PC-3 (cell line): ENCODE measurements around the gene C1D. TPM values are rescaled to one million over a fixed set of nuclear protein-coding genes. Genes with fewer than 3 reads are reported as not detected.

Experiments
- ATAC-seq: fragments of 200-7000 bp; cut with Tn5 transposase; 2 replicates; pipeline ENCODE4 v1.9.1; 2020; ENCODE audit warnings: mild to moderate bottlenecking, moderate library complexity
- BruUV-seq: library from RNA; stranded (reverse); fragments of 400-500 nt; replicated peaks from 2 replicates; lab custom pipeline; 2021; lab: Mats Ljungman, UMichigan
- CTCF ChIA-PET: fragments of 300-600 bp; sonication (Branson Sonifier 250); formaldehyde crosslinking; loops from one replicate; lab custom pipeline; 2022; ENCODE audit warnings: antibody characterized with exemption; lab: Charles Lee
- POLR2A ChIA-PET: fragments of 300-600 bp; sonication (Branson Sonifier 250); formaldehyde crosslinking; loops from one replicate; lab custom pipeline; 2022; ENCODE audit warnings: antibody characterized with exemption; ENCODE audit not compliant: unreplicated experiment; lab: Charles Lee
- DNase-seq: peaks from one replicate; pipeline ENCODE4 v3.0.0-alpha.2; 2015
- H2AFZ ChIP-seq: fragments of 300-600 bp; sonication (generic); 2 replicates; pipeline ENCODE4 v1.6.0; 2016; ENCODE audit warnings: antibody characterized with exemption, low read length
- H3F3A ChIP-seq: fragments of 300-600 bp; sonication (generic); one replicate; pipeline ENCODE4 v1.6.0; 2017; ENCODE audit warnings: antibody characterized with exemption, low read length, control low read depth, mild to moderate bottlenecking; ENCODE audit not compliant: unreplicated experiment
- H3K27ac ChIP-seq: fragments of 300-600 bp; sonication (generic); 2 replicates; pipeline ENCODE4 v1.5.1; 2016; ENCODE audit warnings: mild to moderate bottlenecking, low read length
- H3K27me3 ChIP-seq: fragments of 300-600 bp; sonication (generic); 2 replicates; pipeline ENCODE4 v1.6.1; 2016; ENCODE audit warnings: low read length, mixed read lengths
- H3K36me3 ChIP-seq: fragments of 300-600 bp; sonication (generic); 2 replicates; pipeline ENCODE4 v1.6.1; 2016; ENCODE audit warnings: low read depth, mixed run types, low read length, mixed read lengths
- H3K4me1 ChIP-seq: fragments of 300-600 bp; sonication (generic); 2 replicates; pipeline ENCODE4 v1.5.1; 2016; ENCODE audit warnings: low read length; ENCODE audit not compliant: insufficient read depth
- H3K4me2 ChIP-seq: fragments of 300-600 bp; sonication (generic); 2 replicates; pipeline ENCODE4 v1.6.0; 2016; ENCODE audit warnings: low read length
- H3K4me3 ChIP-seq: fragments of 300-600 bp; sonication (generic); 2 replicates; pipeline ENCODE4 v1.5.1; 2016; ENCODE audit warnings: mild to moderate bottlenecking, low read length, mixed read lengths
- H3K79me2 ChIP-seq: fragments of 300-600 bp; sonication (generic); 2 replicates; pipeline ENCODE4 v1.6.1; 2017; ENCODE audit warnings: low read length, mixed read lengths
- H3K9ac ChIP-seq: fragments of 300-600 bp; sonication (generic); 2 replicates; pipeline ENCODE4 v1.6.0; 2016; ENCODE audit warnings: mild to moderate bottlenecking, low read length
- H3K9me2 ChIP-seq: fragments of 300-600 bp; sonication (generic); replicated peaks from 2 replicates; pipeline ENCODE4 v1.6.1; 2016; ENCODE audit warnings: mixed run types, low read length, mixed read lengths
- H3K9me3 ChIP-seq: fragments of 300-600 bp; sonication (generic); 2 replicates; pipeline ENCODE4 v1.6.1; 2016; ENCODE audit warnings: low read length, mixed read lengths
- H4K20me1 ChIP-seq: fragments of 300-600 bp; sonication (generic); 2 replicates; pipeline ENCODE4 v1.6.1; 2016; ENCODE audit warnings: low read length, mixed read lengths
- EZH2 ChIP-seq: fragments of 300-600 bp; sonication (generic); IDR thresholded peaks from one replicate; pipeline ENCODE4 v1.6.1; 2017; ENCODE audit warnings: antibody characterized with exemption, mild to moderate bottlenecking, low read length; ENCODE audit not compliant: unreplicated experiment
- EZH2phosphoT487 ChIP-seq: fragments of 300-600 bp; sonication (generic); IDR thresholded peaks from 2 replicates; pipeline ENCODE4 v1.6.1; 2018; ENCODE audit warnings: mild to moderate bottlenecking, antibody characterized with exemption, low read length, borderline replicate concordance
- intact Hi-C: fragments of 100-400 bp; cut with micrococcal nuclease; formaldehyde crosslinking; loops from 2 replicates; pipeline ENCODE4 v1.9.0; 2023
- total RNA-seq: library from RNA; depleted of rRNA; stranded (reverse); fragments of >200 nt; gene quantifications from 2 replicates; pipeline ENCODE4 v1.2.3, GENCODE V29; 2014
- TF ChIP-seq, protein P1 (sequence below): fragments of 300-600 bp; sonication (generic); conservative IDR thresholded peaks from 2 replicates; pipeline ENCODE4 v1.5.1; 2017; ENCODE audit warnings: antibody characterized with exemption, low read depth, mild to moderate bottlenecking, low read length

Gene C1D
- total RNA-seq, 1 experiment from 2014 or later, result 19.1 TPM

DNA sequence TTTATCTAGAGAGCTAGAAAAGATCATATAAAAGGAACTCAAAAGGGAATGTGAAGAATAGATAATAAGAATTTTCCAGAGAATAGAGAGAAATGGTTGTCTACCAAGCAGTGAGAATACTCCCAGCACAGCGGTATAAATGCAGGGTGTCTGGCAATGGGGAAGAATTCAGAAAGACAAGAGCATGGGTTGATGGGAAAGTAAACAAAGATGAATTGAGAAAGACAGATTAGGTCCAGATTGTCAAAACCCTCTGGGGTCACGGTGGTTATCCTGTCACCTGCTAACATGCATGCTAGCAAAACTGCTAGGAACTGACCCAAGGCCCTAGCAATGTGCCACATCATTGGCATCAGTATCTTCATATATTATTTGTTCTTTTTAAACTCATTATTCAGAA lies 30.8 kb upstream of the C1D start:
- Histone ChIP-seq H3K9me3 (no peaks in the 10 kb centered on the region), H3K9me2 (no peaks in the 10 kb centered on the region), H3K27me3 (no peaks in the 10 kb centered on the region), H3F3A (no peaks in the 10 kb centered on the region), H3K4me2 (no peak overlapping the region), H3K36me3 (no peaks in the 10 kb centered on the region), H4K20me1 (no peaks in the 10 kb centered on the region), H3K27ac (no peak overlapping the region), H2AFZ (no peak overlapping the region), H3K79me2 (no peaks in the 10 kb centered on the region), H3K4me3 (no peak overlapping the region), H3K4me1 (no peaks in the 10 kb centered on the region), H3K9ac (no peak overlapping the region)
- ChIA-PET POLR2A (no interaction called here), CTCF (no interaction called here)
- intact Hi-C loops, result no loop called here
- DNase-seq (no peak), ATAC-seq (no peak)
- no TSS peak for BruUV-seq
- TF ChIP-seq, protein P1, sequence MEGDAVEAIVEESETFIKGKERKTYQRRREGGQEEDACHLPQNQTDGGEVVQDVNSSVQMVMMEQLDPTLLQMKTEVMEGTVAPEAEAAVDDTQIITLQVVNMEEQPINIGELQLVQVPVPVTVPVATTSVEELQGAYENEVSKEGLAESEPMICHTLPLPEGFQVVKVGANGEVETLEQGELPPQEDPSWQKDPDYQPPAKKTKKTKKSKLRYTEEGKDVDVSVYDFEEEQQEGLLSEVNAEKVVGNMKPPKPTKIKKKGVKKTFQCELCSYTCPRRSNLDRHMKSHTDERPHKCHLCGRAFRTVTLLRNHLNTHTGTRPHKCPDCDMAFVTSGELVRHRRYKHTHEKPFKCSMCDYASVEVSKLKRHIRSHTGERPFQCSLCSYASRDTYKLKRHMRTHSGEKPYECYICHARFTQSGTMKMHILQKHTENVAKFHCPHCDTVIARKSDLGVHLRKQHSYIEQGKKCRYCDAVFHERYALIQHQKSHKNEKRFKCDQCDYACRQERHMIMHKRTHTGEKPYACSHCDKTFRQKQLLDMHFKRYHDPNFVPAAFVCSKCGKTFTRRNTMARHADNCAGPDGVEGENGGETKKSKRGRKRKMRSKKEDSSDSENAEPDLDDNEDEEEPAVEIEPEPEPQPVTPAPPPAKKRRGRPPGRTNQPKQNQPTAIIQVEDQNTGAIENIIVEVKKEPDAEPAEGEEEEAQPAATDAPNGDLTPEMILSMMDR, result no peak
- TF ChIP-seq EZH2 (no peak), EZH2phosphoT487 (no peak)

DNA sequence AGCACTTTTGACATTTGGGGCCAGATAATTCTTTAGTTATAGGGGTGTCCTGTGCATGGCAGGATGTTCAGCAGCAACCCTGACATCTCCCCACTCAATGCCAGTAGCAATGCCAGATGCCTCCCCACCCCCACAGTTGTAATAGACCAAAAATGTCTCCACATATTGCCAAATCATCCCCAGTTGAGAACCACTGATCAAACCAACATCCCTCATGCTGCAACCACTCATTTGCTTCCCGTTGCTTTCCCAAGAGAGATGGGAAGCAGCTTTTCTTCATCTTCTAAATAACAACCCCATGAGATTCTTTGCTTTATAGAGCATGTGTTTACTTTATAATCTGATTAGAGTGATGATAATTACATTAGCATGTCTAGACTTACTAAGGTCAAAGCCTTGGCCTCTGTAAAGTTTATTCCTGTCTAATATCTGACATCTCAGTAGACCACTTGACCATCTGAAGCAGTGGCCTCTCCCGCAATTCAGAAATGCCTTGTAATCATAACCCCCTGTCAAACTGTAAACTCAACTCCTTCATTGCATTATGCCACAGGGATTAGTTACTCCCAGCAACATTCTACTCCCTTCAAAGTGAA lies 28.7 kb upstream of the C1D start:
- Histone ChIP-seq H4K20me1 (no peaks in the 10 kb centered on the region), H3K9me2 (no peaks in the 10 kb centered on the region), H3K4me2 (no peak overlapping the region), H3F3A (no peaks in the 10 kb centered on the region), H3K4me3 (no peak overlapping the region), H3K27me3 (no peaks in the 10 kb centered on the region), H3K4me1 (no peaks in the 10 kb centered on the region), H3K36me3 (no peaks in the 10 kb centered on the region), H3K9ac (no peak overlapping the region), H2AFZ (no peak overlapping the region), H3K27ac (no peak overlapping the region), H3K79me2 (no peaks in the 10 kb centered on the region), H3K9me3 (no peaks in the 10 kb centered on the region)
- DNase-seq (no peak), ATAC-seq (no peak)
- ChIA-PET CTCF (no interaction called here), POLR2A (no interaction called here)
- intact Hi-C loops, result no loop called here
- no TSS peak for BruUV-seq
- TF ChIP-seq EZH2phosphoT487, result no peak
- no peak for TF ChIP-seq EZH2
- TF ChIP-seq, protein P1, result no peak

DNA sequence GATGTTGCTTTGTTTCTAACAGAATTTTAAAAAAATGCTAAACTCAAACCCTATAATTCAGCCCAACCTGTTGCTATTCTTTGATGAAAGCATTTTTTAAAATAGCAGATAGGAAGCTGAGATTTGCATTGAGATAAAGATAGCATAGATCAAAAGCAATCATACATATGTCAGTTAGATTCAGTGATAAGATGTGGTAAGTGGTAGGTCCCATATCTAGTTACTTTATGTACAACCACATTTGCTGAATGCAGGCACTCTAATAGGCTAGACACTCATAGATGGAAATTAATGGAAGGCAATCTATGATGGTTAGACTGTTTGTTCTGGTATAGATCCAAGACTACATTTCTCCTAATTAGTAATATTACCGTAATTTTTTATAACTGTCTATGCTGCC lies 27.2 kb upstream of the C1D start:
- Histone ChIP-seq H2AFZ (no peak overlapping the region), H3F3A (no peaks in the 10 kb centered on the region), H3K9me2 (no peaks in the 10 kb centered on the region), H3K27me3 (no peaks in the 10 kb centered on the region), H4K20me1 (no peaks in the 10 kb centered on the region), H3K36me3 (no peaks in the 10 kb centered on the region), H3K27ac (no peak overlapping the region), H3K9me3 (no peaks in the 10 kb centered on the region), H3K9ac (no peak overlapping the region), H3K4me3 (no peak overlapping the region), H3K4me1 (no peaks in the 10 kb centered on the region), H3K4me2 (no peak overlapping the region), H3K79me2 (no peaks in the 10 kb centered on the region)
- DNase-seq, result no peak
- no TSS peak for BruUV-seq
- intact Hi-C loops, result no loop called here
- POLR2A ChIA-PET, result no interaction called here
- TF ChIP-seq EZH2phosphoT487 (no peak), EZH2 (no peak)
- TF ChIP-seq, protein P1, result no peak
- CTCF ChIA-PET, result no interaction called here
- ATAC-seq, result no peak
